ENCODE data around the gene GPR37L1.
"Not testable (repeated sequence)": the region's sequence is repeated elsewhere in the genome, so short reads cannot be mapped to it uniquely, and the experiment has no call there.

GPR37L1 gene

GRCh38 chr1:202107801-202108731 lies 14.7 kb upstream of the GPR37L1 start:
- DNase-seq (ENCODE audit: low spot score), result no peak

- no peak for DNase-seq (ENCODE audit: low spot score)
Observed at GRCh38 chr1:202110977-202111376, 11.7 kb upstream of the GPR37L1 start.

- DNase-seq (ENCODE audit: low spot score), result not testable (repeated sequence)
Observed at GRCh38 chr1:202111589-202111988, 11.1 kb upstream of the GPR37L1 start.

GRCh38 chr1:202112859-202113689 lies 9.6 kb upstream of the GPR37L1 start:
- no peak for DNase-seq (ENCODE audit: low spot score)

- no peak for DNase-seq (ENCODE audit: low spot score)
Observed at GRCh38 chr1:202113690-202114300, 8.9 kb upstream of the GPR37L1 start.

- DNase-seq (ENCODE audit: low spot score), result no peak
Observed at GRCh38 chr1:202116287-202116686, 6.4 kb upstream of the GPR37L1 start.

- DNase-seq (ENCODE audit: low spot score), result no peak
Observed at GRCh38 chr1:202117898-202118371, 4.8 kb upstream of the GPR37L1 start.

- DNase-seq (ENCODE audit: low spot score), result no peak
Observed at GRCh38 chr1:202121006-202121405, 1.7 kb upstream of the GPR37L1 start.

- peak; percentile 54 for DNase-seq (ENCODE audit: low spot score)
Observed at GRCh38 chr1:202123336-202123813, 658 bp downstream of the GPR37L1 start.

- DNase-seq (ENCODE audit: low spot score), result peak; percentile 53
Observed at GRCh38 chr1:202124142-202124541, 1.4 kb downstream of the GPR37L1 start.

- DNase-seq (ENCODE audit: low spot score), result no peak
Observed at GRCh38 chr1:202125611-202126010, 2.9 kb downstream of the GPR37L1 start.

GRCh38 chr1:202126426-202126825 lies 3.7 kb downstream of the GPR37L1 start:
- peak; percentile 83 for DNase-seq (ENCODE audit: low spot score)

GRCh38 chr1:202127061-202127460 lies 4.3 kb downstream of the GPR37L1 start:
- DNase-seq (ENCODE audit: low spot score), result no peak

GRCh38 chr1:202127836-202128622 lies 5.3 kb downstream of the GPR37L1 start:
- DNase-seq (ENCODE audit: low spot score), result no peak

GRCh38 chr1:202129453-202130296 lies 7.0 kb downstream of the GPR37L1 start:
- no peak for DNase-seq (ENCODE audit: low spot score)

- peak; percentile 99 for DNase-seq (ENCODE audit: low spot score)
Observed at GRCh38 chr1:202130297-202130721, 7.6 kb downstream of the GPR37L1 start.

- DNase-seq (ENCODE audit: low spot score), result peak; percentile 97
Observed at GRCh38 chr1:202130816-202131522, 8.3 kb downstream of the GPR37L1 start.

- DNase-seq (ENCODE audit: low spot score), result peak; percentile 68
Observed at GRCh38 chr1:202131956-202132821, 9.5 kb downstream of the GPR37L1 start.

GRCh38 chr1:202133001-202133400 lies 10.3 kb downstream of the GPR37L1 start:
- peak; percentile 93 for DNase-seq (ENCODE audit: low spot score)
